IMR-90 (cell line): Measurements from ENCODE around the gene TMEM14B. TPM values are rescaled to one million over a fixed set of nuclear protein-coding genes. Genes with fewer than 3 reads are reported as not detected.
"Not testable (repeated sequence)": the region's sequence is repeated elsewhere in the genome, so short reads cannot be mapped to it uniquely, and the experiment has no call there.

Source experiments
- ATAC-seq: fragments of 200-7000 bp; cut with Tn5 transposase; 2 replicates; pipeline ENCODE4 v1.9.1; 2020; ENCODE audit warnings: low read depth, mild to moderate bottlenecking, moderate library complexity
- BruUV-seq: library from RNA; stranded (reverse); fragments of 400-500 nt; replicated peaks from 2 replicates; lab custom pipeline; 2021; lab: Mats Ljungman, UMichigan
- CTCF ChIA-PET: fragments of 300-600 bp; formaldehyde crosslinking; extraction: SDS; loops from one replicate; lab custom pipeline; 2021; ENCODE audit warnings: antibody characterized with exemption; lab: Yijun Ruan, JAX
- POLR2A ChIA-PET: fragments of 300-600 bp; sonication (Branson Sonifier 250); formaldehyde crosslinking; loops from one replicate; lab custom pipeline; 2022; ENCODE audit warnings: antibody characterized with exemption; ENCODE audit not compliant: unreplicated experiment; lab: Charles Lee
- DNase-seq: peaks from one replicate; pipeline ENCODE4 v3.0.0; 2013
- H2AFZ ChIP-seq: replicated peaks from 2 replicates; pipeline ENCODE3; 2013; ENCODE audit warnings: low read length, mild to moderate bottlenecking; ENCODE audit not compliant: poor library complexity
- H2AK5ac ChIP-seq: 2 replicates; pipeline ENCODE4 v1.6.1; 2013; ENCODE audit warnings: low read depth, low read length, inconsistent platforms
- H2AK9ac ChIP-seq: replicated peaks from 2 replicates; pipeline ENCODE3; 2013; ENCODE audit warnings: mild to moderate bottlenecking, low read depth, low read length, moderate library complexity; ENCODE audit not compliant: poor library complexity
- H2BK120ac ChIP-seq: 2 replicates; pipeline ENCODE4 v1.6.1; 2013; ENCODE audit warnings: low read depth, low read length, inconsistent platforms
- H2BK15ac ChIP-seq: 3 replicates; pipeline ENCODE4 v1.6.1; 2013; ENCODE audit warnings: low read depth, low read length, inconsistent platforms
- H2BK20ac ChIP-seq: 2 replicates; pipeline ENCODE4 v1.6.1; 2013; ENCODE audit warnings: low read depth, mild to moderate bottlenecking, inconsistent platforms, low read length, moderate library complexity
- H2BK5ac ChIP-seq: 2 replicates; pipeline ENCODE4 v1.6.1; 2013; ENCODE audit warnings: mild to moderate bottlenecking, low read depth, low read length, inconsistent platforms; ENCODE audit not compliant: poor library complexity, severe bottlenecking
- H3K14ac ChIP-seq: replicated peaks from 2 replicates; pipeline ENCODE4 v1.6.1; 2013; ENCODE audit warnings: low read depth, low read length, inconsistent platforms
- H3K18ac ChIP-seq: 2 replicates; pipeline ENCODE4 v1.6.1; 2013; ENCODE audit warnings: low read depth, low read length, control low read depth
- H3K23ac ChIP-seq: 2 replicates; pipeline ENCODE4 v1.6.1; 2013; ENCODE audit warnings: low read depth, low read length, inconsistent platforms
- H3K27ac ChIP-seq: 2 replicates; pipeline ENCODE4 v1.5.1; 2013; ENCODE audit warnings: mild to moderate bottlenecking, control low read depth, low read length; ENCODE audit not compliant: insufficient read depth
- H3K27me3 ChIP-seq: 2 replicates; pipeline ENCODE4 v1.6.1; 2013; ENCODE audit warnings: low read length; ENCODE audit not compliant: control insufficient read depth, insufficient read depth
- H3K36me3 ChIP-seq: 2 replicates; pipeline ENCODE4 v1.6.1; 2013; ENCODE audit warnings: low read length, mixed read lengths; ENCODE audit not compliant: control insufficient read depth, insufficient read depth
- H3K4ac ChIP-seq: 2 replicates; pipeline ENCODE4 v1.6.1; 2013; ENCODE audit warnings: low read depth, low read length, inconsistent platforms
- H3K4me1 ChIP-seq: 2 replicates; pipeline ENCODE4 v1.6.1; 2013; ENCODE audit warnings: low read length, mixed read lengths; ENCODE audit not compliant: control insufficient read depth, insufficient read depth
- H3K4me2 ChIP-seq: 2 replicates; pipeline ENCODE4 v1.6.1; 2013; ENCODE audit warnings: low read depth, mild to moderate bottlenecking, control low read depth, low read length, moderate library complexity
- H3K4me3 ChIP-seq: 2 replicates; pipeline ENCODE4 v1.5.1; 2013; ENCODE audit warnings: low read depth, mild to moderate bottlenecking, control low read depth, low read length, moderate library complexity; ENCODE audit not compliant: insufficient read depth
- H3K56ac ChIP-seq: 2 replicates; pipeline ENCODE4 v1.6.1; 2013; ENCODE audit warnings: low read length, inconsistent platforms; ENCODE audit not compliant: insufficient read depth; ENCODE audit errors: extremely low read depth
- H3K79me1 ChIP-seq, 2 experiments: 2 replicates each; pipeline ENCODE4 v1.6.1; 2013; ENCODE audit warnings: low read length in 2 of 2, inconsistent platforms in 1 of 2, low read depth in 1 of 2
- H3K9ac ChIP-seq: 2 replicates; pipeline ENCODE4 v1.6.1; 2013; ENCODE audit warnings: low read depth, low read length, control low read depth
- H3K9me1 ChIP-seq: 2 replicates; pipeline ENCODE4 v1.6.1; 2013; ENCODE audit warnings: low read length, inconsistent platforms; ENCODE audit not compliant: insufficient read depth
- H3K9me3 ChIP-seq: 2 replicates; pipeline ENCODE4 v1.6.1; 2013; ENCODE audit warnings: low read length; ENCODE audit not compliant: control insufficient read depth, insufficient read depth
- H4K20me1 ChIP-seq: 2 replicates; pipeline ENCODE4 v1.6.1; 2013; ENCODE audit warnings: low read length, inconsistent platforms; ENCODE audit not compliant: insufficient read depth
- H4K5ac ChIP-seq: 2 replicates; pipeline ENCODE4 v1.6.1; 2013; ENCODE audit warnings: mild to moderate bottlenecking, low read depth, low read length, control low read depth
- H4K8ac ChIP-seq, 2 experiments: 2 replicates each; pipeline ENCODE4 v1.6.1; 2013; ENCODE audit warnings: low read depth in 2 of 2, low read length in 2 of 2, control low read depth in 1 of 2, inconsistent platforms in 1 of 2
- H4K91ac ChIP-seq: 2 replicates; pipeline ENCODE4 v1.6.1; 2013; ENCODE audit warnings: low read depth, low read length, inconsistent platforms; ENCODE audit not compliant: insufficient read depth
- CEBPB ChIP-seq: IDR thresholded peaks from 2 replicates; pipeline ENCODE4 v1.6.1; 2012; ENCODE audit warnings: low read depth, low read length, improper control_type of control experiment
- NFE2L2 ChIP-seq: fragments of 150-350 bp; IDR thresholded peaks from 2 replicates; pipeline ENCODE4 v1.6.1; 2016; ENCODE audit warnings: low read depth, mild to moderate bottlenecking, low read length
- WGBS, 2 experiments: methylation state at CpG; one replicate each; pipeline versions ENCODE4 v1.1.5 to v1.1.7; 2013; ENCODE audit warnings: missing lambda C conversion rate in 2 of 2; ENCODE audit not compliant: insufficient read length in 1 of 2; ENCODE audit errors: extremely low coverage in 2 of 2; 5-methylcytosine and 5-hydroxymethylcytosine counted together
- dilution Hi-C: fragments of 300-500 bp; cut with HindIII; formaldehyde crosslinking; loops from one replicate; pipeline ENCODE4 v1.14.3; 2018; ENCODE audit warnings: low sequenced_read_pairs; ENCODE audit not compliant: unreplicated experiment
- in situ Hi-C: fragments of 300-500 bp; cut with MboI; formaldehyde crosslinking; loops from 3 replicates; pipeline ENCODE4 v1.14.3; 2019; ENCODE audit warnings: low sequenced_read_pairs, inconsistent platforms, mixed read lengths
- intact Hi-C: fragments of 100-400 bp; cut with micrococcal nuclease; formaldehyde crosslinking; loops from 2 replicates; pipeline ENCODE4 v1.10.0; 2022
- polyA plus RNA-seq, 3 experiments: library from polyadenylated mRNA; depleted of rRNA; stranded (reverse); fragments of >200 nt; gene quantifications; 2 replicates each; pipeline ENCODE4 v1.2.3, GENCODE V29; 2012; ENCODE audit warnings: low replicate concordance in 1 of 3
- total RNA-seq: library from RNA; depleted of rRNA; stranded (reverse); fragments of >200 nt; gene quantifications from 2 replicates; pipeline ENCODE4 v1.2.3, GENCODE V29; 2012

Gene TMEM14B
- total and polyA plus RNA-seq, 2 of the 4 experiments (the other 2 are of a cell fraction), result 66.5 to 81.4 TPM

DNA sequence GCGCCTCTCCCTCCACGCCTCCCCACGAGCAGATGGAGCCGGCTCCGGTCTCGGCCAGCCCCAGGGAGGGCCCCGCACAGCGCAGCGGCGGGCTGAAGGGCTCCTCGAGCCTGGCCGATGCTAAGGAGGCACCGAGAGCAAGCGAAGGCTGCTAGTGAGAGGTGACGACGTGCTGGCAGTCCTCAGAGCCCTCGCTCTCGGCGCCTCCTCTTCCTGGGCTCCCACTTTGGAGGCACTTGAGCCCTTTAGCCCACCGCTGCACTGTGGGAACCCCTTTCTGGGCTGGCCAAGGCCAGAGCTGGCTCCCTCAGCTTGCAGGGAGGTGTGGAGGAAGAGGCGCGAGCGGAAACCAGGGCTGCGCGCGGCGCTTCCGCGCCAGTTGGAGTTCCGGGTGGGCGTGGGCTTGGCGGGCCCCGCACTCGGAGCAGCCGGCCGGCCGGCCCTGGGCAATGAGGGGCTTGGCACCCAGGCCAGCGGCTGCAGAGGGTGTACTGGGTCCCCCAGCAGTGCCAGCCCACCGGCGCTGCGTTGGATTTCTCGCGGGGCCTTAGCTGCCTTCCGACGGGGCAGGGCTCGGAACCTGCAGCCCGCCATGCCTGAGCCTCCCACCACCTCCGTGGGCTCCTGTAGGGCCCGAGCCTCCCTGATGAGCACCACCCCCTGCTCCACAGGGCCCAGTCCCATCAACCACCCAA lies 27.2 kb upstream of the TMEM14B start:
- peak overlapping the region; percentile 62; the same call in 1 of the 2 replicates for H2AK5ac ChIP-seq
- H3K9ac ChIP-seq, result peak overlapping the region; percentile 81
- peaks cover 9% of the 10 kb centered on the region for H3K9me1 ChIP-seq
- TF ChIP-seq CEBPB (no peak), NFE2L2 (no peak)
- ChIA-PET CTCF (no interaction called here), POLR2A (no interaction called here)
- peak overlapping the region; percentile 91 for H2AK9ac ChIP-seq
- intact Hi-C loops, result loop anchor here (5.0 kb wide), 1 partner anchor 82 kb away; no protein-coding TSS in a partner anchor
- H3K23ac ChIP-seq, result no peak overlapping the region; the same call in 1 of the 2 replicates
- peak overlapping the region; percentile 85 for H4K5ac ChIP-seq
- peak overlapping the region; percentile 76 for H3K4me3 ChIP-seq
- peak overlapping the region; percentile 76 for H4K91ac ChIP-seq
- H2BK5ac ChIP-seq, result peak overlapping the region; percentile 81
- H3K27ac ChIP-seq, result peak overlapping the region; percentile 82
- H3K18ac ChIP-seq, result peak overlapping the region; percentile 55
- peak overlapping the region; percentile 78 for H3K4me2 ChIP-seq
- peaks cover 8% of the 10 kb centered on the region for H3K4me1 ChIP-seq
- DNase-seq (peak; percentile 17), ATAC-seq (peak; percentile 4; the same call in 1 of the 2 replicates)
- peak overlapping the region; percentile 82 for H3K4ac ChIP-seq
- H3K9me3 ChIP-seq, result peaks cover 9% of the 10 kb centered on the region
- no peak overlapping the region; the same call in 1 of the 2 replicates for H3K56ac ChIP-seq
- H3K36me3 ChIP-seq, result peaks cover 4% of the 10 kb centered on the region
- H2BK120ac ChIP-seq, result peak overlapping the region; percentile 49
- BruUV-seq, result no TSS peak
- H4K20me1 ChIP-seq, result peaks cover 4% of the 10 kb centered on the region; the same call in 1 of the 2 replicates
- H2BK15ac ChIP-seq, result no peak overlapping the region
- no peak overlapping the region for H2BK20ac ChIP-seq
- dilution Hi-C loops, result no loop called here
- H3K14ac ChIP-seq, result peak overlapping the region; percentile 84
- no peaks in the 10 kb centered on the region for H3K27me3 ChIP-seq
- 29% methylated on average over 19 of the region's 49 CpGs; no CpG with 5 or more reads in 1 of the 2 experiments for WGBS, 2 experiments
- H2AFZ ChIP-seq, result peak overlapping the region; percentile 89
- H4K8ac ChIP-seq, result peak overlapping the region; percentile 83 to 86; a peak in 3 of 4 replicates
- in situ Hi-C loops, result no loop called here
- peaks cover 18 to 36% of the 10 kb centered on the region in 2 experiments for H3K79me1 ChIP-seq

- Histone ChIP-seq H2BK120ac (peak overlapping the region; percentile 15; the same call in 1 of the 2 replicates), H4K91ac (peak overlapping the region; percentile 56; the same call in 1 of the 2 replicates), H4K5ac (peak overlapping the region; percentile 85), H4K8ac (peak overlapping the region; percentile 91 to 96; a peak in 2 of 4 replicates), H2AFZ (peak overlapping the region; percentile 89), H3K79me1 (peaks cover 23 to 44% of the 10 kb centered on the region in 2 experiments), H2AK5ac (peak overlapping the region; percentile 13; the same call in 1 of the 2 replicates), H3K4me2 (peak overlapping the region; percentile 31; the same call in 1 of the 2 replicates), H3K4me3 (peak overlapping the region; percentile 76), H2AK9ac (peak overlapping the region; percentile 51), H3K4ac (peak overlapping the region; percentile 85)
- H3K9ac ChIP-seq, H3K4me1 ChIP-seq, H2BK5ac ChIP-seq, H4K20me1 ChIP-seq, H3K9me3 ChIP-seq, H2BK15ac ChIP-seq, H3K27ac ChIP-seq, H3K27me3 ChIP-seq, BruUV-seq, CTCF ChIA-PET, H3K9me1 ChIP-seq, H3K36me3 ChIP-seq, H3K14ac ChIP-seq, dilution Hi-C loops, DNase-seq, POLR2A ChIA-PET, ATAC-seq, H2BK20ac ChIP-seq, H3K56ac ChIP-seq, H3K23ac ChIP-seq, H3K18ac ChIP-seq, in situ Hi-C loops: not testable (repeated sequence)
- WGBS, 2 experiments, result 86% methylated on average over 7 of the region's 17 CpGs; no CpG with 5 or more reads in 1 of the 2 experiments
- intact Hi-C loops, result loop anchor here (5.0 kb wide), 1 partner anchor 81 kb away; no protein-coding TSS in a partner anchor
These were observed 26.4 kb upstream of the TMEM14B start for GRCh38 chr6:10720960-10721849.
